AG04449 (cell line): ENCODE measurements around the gene TCP11L1.
"Not testable (repeated sequence)": the region's sequence is repeated elsewhere in the genome, so short reads cannot be mapped to it uniquely, and the experiment has no call there.

Experiments
- CTCF ChIA-PET: fragments of 350-600 bp; formaldehyde crosslinking; extraction: SDS; loops from one replicate; lab custom pipeline; 2021; ENCODE audit warnings: antibody characterized with exemption; lab: Yijun Ruan, JAX
- POLR2A ChIA-PET: fragments of 400-600, 350-600 bp; formaldehyde crosslinking; extraction: SDS; loops from one replicate; lab custom pipeline; 2020; ENCODE audit warnings: antibody characterized with exemption, inconsistent platforms; lab: Yijun Ruan, JAX
- DNase-seq: peaks from one replicate; pipeline ENCODE4 v3.0.0-alpha.2; 2010; ENCODE audit warnings: low read depth, low spot score
- H3K4me3 ChIP-seq: 2 replicates; pipeline ENCODE4 v1.5.1; 2011; ENCODE audit warnings: low read depth, mild to moderate bottlenecking, control low read depth, low read length
- TF ChIP-seq, protein P1 (sequence below): IDR thresholded peaks from one replicate; pipeline ENCODE4 v1.5.1; 2011; ENCODE audit warnings: mild to moderate bottlenecking, moderate library complexity, low read length, control low read depth, inconsistent platforms; ENCODE audit not compliant: insufficient read depth; ENCODE audit errors: missing control alignments

The TCP11L1 gene

DNA sequence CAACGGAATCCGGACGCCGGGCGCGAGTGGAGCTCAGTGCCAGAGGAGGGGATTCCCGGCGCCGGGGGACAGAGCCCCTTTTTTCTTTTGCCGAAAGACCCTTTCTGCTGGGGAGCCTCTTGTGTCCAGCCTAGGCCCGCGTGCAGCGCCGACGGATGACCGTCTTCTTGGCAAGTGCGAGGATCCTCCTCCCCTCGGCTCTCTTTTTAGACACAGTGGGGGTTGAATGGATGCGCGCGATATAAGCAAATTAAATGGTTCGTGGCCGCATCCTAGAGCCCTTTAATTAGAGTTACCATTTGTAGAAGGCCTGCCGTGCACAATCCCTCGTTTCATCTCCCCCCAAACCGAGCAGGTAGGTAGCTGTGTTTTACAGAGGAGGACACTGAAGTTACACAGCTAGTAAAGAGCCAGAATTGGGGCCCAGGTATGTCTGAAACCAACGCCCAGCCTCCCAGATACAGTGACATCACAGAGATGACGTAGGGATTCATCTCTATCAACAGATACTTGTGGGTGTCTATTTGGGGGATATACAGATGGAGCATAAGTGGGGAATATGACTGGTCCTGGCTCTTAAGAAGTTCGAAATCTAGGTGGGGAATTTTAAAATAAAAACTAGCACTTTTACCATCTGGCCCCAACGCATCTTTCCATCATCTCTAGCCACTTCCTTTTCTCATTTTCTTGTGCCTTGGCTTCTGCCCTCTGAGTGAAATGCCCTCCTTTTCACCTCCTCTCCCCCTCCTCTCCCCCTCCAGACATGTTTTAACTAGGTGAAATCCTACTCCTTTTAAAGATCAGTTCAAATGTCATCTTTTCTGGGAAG is 875 bp downstream of the TCP11L1 start:
- CTCF ChIA-PET: interaction anchor here (0.7 to 2.2 kb wide), 3 partner anchors 15 to 46 kb away, joined by 3 to 5 read pairs (median 4); no protein-coding TSS in a partner anchor
- DNase-seq: no peak
- H3K4me3 ChIP-seq: peak overlapping the region; percentile 78

DNA sequence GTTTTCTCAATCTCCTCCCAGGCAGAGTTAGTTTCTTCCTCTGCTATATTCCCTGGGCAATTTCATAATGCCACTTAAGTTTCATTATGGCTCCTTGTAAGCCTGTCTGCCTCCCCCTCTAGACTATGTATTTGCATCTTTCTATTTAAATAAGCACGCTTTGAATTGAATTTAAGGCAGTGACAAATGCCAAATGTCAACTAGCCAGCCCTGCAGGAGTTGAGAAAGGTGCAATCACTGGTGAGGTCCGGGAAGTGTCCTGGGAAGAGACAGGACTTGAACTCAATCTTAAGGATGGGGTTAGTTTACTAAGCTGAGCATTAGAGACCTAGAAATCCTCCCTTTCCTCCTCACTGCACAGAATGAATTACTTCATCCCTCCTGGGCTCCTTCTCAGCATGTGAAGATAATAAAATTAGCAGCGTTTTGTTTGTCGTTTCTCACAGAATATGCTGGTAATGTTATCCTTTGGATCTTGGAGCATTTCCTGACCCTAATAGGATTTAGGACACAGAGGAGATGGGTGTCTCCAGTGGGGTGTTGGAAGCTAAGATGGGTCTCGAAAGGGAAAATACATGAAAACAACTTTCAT is 1.6 kb downstream of the TCP11L1 start:
- TF ChIP-seq, protein P1, sequence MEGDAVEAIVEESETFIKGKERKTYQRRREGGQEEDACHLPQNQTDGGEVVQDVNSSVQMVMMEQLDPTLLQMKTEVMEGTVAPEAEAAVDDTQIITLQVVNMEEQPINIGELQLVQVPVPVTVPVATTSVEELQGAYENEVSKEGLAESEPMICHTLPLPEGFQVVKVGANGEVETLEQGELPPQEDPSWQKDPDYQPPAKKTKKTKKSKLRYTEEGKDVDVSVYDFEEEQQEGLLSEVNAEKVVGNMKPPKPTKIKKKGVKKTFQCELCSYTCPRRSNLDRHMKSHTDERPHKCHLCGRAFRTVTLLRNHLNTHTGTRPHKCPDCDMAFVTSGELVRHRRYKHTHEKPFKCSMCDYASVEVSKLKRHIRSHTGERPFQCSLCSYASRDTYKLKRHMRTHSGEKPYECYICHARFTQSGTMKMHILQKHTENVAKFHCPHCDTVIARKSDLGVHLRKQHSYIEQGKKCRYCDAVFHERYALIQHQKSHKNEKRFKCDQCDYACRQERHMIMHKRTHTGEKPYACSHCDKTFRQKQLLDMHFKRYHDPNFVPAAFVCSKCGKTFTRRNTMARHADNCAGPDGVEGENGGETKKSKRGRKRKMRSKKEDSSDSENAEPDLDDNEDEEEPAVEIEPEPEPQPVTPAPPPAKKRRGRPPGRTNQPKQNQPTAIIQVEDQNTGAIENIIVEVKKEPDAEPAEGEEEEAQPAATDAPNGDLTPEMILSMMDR: no peak
- ChIA-PET POLR2A (interaction anchor here (0.7 to 2.1 kb wide), 3 partner anchors 25 to 252 kb away, joined by 3 to 13 read pairs (median 4); partner anchors contain the start of gene DEPDC7), CTCF (interaction anchor here (1.4 to 2.2 kb wide), 2 partner anchors 45 to 81 kb away, joined by 4 to 5 read pairs; no protein-coding TSS in a partner anchor)
- DNase-seq: no peak
- H3K4me3 ChIP-seq: peak overlapping the region; percentile 78

More for the DNA sequence above, 875 bp downstream of the TCP11L1 start:
- TF ChIP-seq, protein P1: no peak
- POLR2A ChIA-PET: interaction anchor here (0.6 to 2.1 kb wide), 7 partner anchors 15 to 147 kb away, joined by 3 to 13 read pairs (median 3); partner anchors contain the start of gene DEPDC7

DNA sequence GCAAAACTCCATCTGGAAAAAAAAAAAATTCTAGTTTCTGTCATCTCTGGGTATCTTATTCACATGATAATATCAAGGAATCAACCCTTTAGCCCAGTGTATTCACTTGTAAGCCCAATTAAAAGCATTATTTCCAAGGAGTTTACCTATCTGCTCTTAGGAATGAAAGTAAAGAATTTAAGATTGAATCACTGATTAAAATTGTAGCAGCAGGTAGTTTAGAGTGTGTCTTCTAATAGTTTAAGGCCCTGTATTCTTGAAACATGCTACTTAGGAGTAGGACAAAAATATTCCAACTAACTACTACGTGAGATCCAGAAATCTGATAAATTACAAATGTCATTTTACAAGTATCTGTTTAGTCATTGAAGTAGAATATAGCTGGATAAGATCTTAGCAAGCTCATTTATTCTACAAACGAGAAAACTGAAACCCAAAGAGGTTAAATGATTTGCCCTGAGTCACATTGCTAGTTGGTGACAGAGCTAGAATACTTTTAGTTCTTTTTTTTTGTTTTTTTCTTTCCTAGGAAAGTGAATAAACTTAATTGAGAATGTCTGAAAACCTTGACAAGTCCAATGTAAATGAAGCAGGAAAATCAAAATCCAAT is 4.0 kb downstream of the TCP11L1 start:
- TF ChIP-seq, protein P1: no peak
- POLR2A ChIA-PET: no interaction called here
- no peak overlapping the region for H3K4me3 ChIP-seq
- CTCF ChIA-PET: interaction anchor here (0.6 to 2.7 kb wide), 5 partner anchors 10 to 88 kb away, joined by 3 to 12 read pairs (median 4); no protein-coding TSS in a partner anchor
- no peak for DNase-seq

DNA sequence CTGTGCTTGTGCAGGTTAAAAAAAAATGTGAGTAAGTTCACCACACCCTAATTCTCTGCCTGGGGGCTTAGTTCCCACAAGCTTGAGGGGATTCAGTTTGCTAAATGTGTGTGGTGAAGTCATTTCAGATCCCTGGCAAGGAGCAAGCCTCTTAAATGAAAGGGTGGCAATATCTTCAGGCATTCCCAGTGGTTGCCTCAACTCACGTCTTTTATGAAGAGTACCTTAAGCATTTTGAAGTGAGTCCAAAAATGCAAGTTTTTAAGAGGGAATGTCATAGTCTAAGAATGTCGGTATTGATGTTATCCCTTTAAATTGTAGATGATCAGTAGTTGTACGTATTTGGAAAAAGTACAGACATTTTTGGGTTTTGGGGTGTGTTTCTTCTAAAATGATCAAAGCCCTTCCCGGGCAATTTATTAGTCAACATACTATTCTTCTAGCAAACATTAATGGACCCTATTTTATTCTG is 4.9 kb downstream of the TCP11L1 start:
- no peak for DNase-seq
- no peak overlapping the region for H3K4me3 ChIP-seq
- CTCF ChIA-PET: interaction anchor here (0.6 to 2.7 kb wide), 7 partner anchors 9 to 89 kb away, joined by 3 to 12 read pairs (median 3); no protein-coding TSS in a partner anchor
- POLR2A ChIA-PET: interaction anchor here (0.6 kb wide), 1 partner anchor 152 kb away, joined by 3 read pairs; no protein-coding TSS in a partner anchor
- TF ChIP-seq, protein P1: no peak

DNA sequence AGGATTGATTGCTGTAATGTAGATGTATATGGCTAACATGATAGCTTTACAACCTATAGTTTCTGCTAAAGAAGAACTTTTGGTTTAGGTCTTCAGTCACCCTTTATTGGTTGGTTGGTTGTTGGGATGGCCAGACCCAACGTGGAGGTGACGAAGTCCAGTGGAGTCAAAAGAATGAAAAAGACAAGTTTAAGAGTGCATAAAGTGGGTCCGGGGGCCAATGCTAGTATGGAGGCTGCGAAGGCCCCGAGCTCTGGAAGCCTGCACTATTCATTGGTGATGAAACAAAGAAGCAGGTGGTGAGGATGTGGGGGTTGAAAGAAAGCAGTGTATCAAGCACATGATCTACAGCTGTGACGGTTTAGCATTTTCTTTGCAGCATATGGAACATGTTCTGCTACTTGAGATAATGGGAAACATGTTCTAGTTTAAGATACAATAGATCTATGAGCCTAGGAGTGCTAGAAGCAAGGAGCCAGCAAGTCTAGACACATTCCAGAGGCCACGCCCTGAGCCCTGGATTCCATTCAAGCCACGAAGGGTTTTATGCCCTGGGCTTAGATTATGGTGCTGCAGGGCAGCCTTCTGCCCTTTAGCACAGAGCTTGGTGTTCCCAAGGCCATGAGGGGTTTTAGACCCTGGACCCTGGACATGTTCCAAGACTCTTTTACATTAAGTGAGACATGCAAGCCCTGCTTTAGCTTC is 6.3 kb downstream of the TCP11L1 start:
- DNase-seq: no peak
- TF ChIP-seq, protein P1: no peak
- POLR2A ChIA-PET: no interaction called here
- H3K4me3 ChIP-seq: no peak overlapping the region
- CTCF ChIA-PET: interaction anchor here (1.0 to 3.7 kb wide), 4 partner anchors 9 to 26 kb away, joined by 3 to 21 read pairs (median 4); no protein-coding TSS in a partner anchor

DNA sequence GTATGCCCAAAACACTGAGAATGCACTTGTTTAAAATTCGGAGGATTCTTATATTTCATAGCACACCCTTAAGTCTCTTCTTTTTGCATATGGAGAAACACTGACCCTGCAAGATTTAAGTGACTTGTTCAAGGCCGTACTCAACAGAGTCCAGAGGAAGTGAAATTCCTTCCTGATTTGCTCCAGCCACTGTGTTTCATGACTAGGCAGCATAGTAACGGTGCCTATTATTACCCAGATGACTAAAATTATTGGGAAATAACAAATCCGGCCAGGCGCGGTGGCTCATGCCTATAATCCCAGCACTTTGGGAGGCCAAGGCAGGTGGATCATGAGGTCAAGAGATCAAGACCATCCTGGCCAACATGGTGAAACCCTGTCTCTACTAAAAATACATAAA is 9.3 kb downstream of the TCP11L1 start:
- CTCF ChIA-PET: interaction anchor here (3.7 kb wide), 1 partner anchor 17 kb away, joined by 21 read pairs; no protein-coding TSS in a partner anchor
- POLR2A ChIA-PET, H3K4me3 ChIP-seq, DNase-seq: not testable (repeated sequence)

DNA sequence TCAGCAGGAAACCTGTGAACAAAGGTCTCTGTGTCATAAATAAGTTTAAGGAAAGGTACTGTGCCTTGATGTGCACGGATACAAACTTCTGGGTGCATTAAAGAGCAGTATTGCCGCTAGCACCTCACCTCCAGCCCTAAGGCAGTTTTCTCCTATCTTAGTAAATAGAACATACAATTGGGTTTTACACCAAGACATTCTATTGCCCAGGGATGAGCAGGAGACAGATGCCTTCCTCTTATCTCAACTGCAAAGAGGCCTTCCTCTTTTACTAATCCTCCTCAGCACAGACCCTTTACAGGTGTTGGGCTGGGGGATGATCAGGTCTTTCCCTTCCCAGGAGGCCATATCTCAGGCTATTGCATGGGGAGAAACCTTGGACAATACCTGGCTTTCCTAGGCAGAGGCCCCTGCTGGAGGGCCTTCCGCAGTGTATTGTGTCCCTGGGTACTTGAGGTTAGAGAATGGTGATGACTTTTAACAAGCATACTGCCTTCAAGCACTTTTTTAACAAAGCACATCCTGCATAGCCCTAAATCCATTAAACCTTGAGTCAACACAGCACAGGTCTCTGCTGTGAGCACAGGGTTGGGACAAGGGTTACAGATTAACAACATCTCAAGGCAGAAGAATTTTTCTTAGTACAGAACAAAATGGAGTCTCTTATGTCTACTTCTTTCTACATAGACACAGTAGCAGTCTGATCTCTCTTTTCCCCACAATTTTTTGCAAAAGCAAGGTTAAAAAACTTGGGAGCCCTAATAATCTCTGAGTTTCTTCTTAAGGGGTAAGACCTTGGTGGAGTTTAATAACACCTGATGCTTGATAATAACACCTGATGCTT is 10.4 kb downstream of the TCP11L1 start:
- CTCF ChIA-PET, DNase-seq, H3K4me3 ChIP-seq, POLR2A ChIA-PET: not testable (repeated sequence)
